Middle frontal gyrus (tissue), 1 donor: Measurements from ENCODE around the gene CT47A7.
"Not testable (repeated sequence)": the region's sequence is repeated elsewhere in the genome, so short reads cannot be mapped to it uniquely, and the experiment has no call there.

ENCODE experiments used
- DNase-seq: peaks from one replicate; pipeline ENCODE4 v3.0.0-alpha.2; 2015; ENCODE audit warnings: low spot score; ENCODE audit errors: extremely low spot score

CT47A7 gene

GRCh38 chrX:120956500-120956899 lies at the start of gene CT47A7:
Gene CT47A7, minus strand, starts transcription at chrX:120956600. Its CDS starts 255 bp downstream, at chrX:120956345.
- DNase-seq = not testable (repeated sequence)

- no peak for DNase-seq
Measured at GRCh38 chrX:121000589-121000988, 44.2 kb upstream of the CT47A7 start.

GRCh38 chrX:120999413-120999812 lies 43.0 kb upstream of the CT47A7 start:
- DNase-seq = no peak

GRCh38 chrX:120985660-120986059 lies 29.3 kb upstream of the CT47A7 start, which contains the start of gene CT47A1:
Gene CT47A1, minus strand, starts transcription at chrX:120985760. Its CDS starts 231 bp downstream, at chrX:120985529.
- not testable (repeated sequence) for DNase-seq
